ENCODE measurements around the gene SLC12A6. TPM values are rescaled to one million over a fixed set of nuclear protein-coding genes. Genes with fewer than 3 reads are reported as not detected.

Gene SLC12A6
- total and polyA plus RNA-seq, 2 of the 13 experiments (the other 11 are each of a cell fraction or from before 2014, with no cell fraction given) = 15.2 to 30.1 TPM

GRCh38 chr15:34342737-34343575, 5.4 kb upstream of the SLC12A6 start, which contains the start of the genes NOP10 and NUTM1 (continued):
- TF ChIP-seq, protein P1, sequence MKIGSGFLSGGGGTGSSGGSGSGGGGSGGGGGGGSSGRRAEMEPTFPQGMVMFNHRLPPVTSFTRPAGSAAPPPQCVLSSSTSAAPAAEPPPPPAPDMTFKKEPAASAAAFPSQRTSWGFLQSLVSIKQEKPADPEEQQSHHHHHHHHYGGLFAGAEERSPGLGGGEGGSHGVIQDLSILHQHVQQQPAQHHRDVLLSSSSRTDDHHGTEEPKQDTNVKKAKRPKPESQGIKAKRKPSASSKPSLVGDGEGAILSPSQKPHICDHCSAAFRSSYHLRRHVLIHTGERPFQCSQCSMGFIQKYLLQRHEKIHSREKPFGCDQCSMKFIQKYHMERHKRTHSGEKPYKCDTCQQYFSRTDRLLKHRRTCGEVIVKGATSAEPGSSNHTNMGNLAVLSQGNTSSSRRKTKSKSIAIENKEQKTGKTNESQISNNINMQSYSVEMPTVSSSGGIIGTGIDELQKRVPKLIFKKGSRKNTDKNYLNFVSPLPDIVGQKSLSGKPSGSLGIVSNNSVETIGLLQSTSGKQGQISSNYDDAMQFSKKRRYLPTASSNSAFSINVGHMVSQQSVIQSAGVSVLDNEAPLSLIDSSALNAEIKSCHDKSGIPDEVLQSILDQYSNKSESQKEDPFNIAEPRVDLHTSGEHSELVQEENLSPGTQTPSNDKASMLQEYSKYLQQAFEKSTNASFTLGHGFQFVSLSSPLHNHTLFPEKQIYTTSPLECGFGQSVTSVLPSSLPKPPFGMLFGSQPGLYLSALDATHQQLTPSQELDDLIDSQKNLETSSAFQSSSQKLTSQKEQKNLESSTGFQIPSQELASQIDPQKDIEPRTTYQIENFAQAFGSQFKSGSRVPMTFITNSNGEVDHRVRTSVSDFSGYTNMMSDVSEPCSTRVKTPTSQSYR (CRISPR knock-in tag; IDR thresholded peaks at IDR 0.05; ENCODE audit: borderline replicate concordance) = peak; percentile 52; the same call in 1 of the 2 replicates
- TF ChIP-seq FOXO1 (CRISPR knock-in tag; IDR thresholded peaks at IDR 0.05) (peak; percentile 71), ZC3H13 (CRISPR knock-in tag; IDR thresholded peaks at IDR 0.05) (no peak), NCOA1 (CRISPR knock-in tag; IDR thresholded peaks at IDR 0.05) (no peak), TRIM22 (IDR thresholded peaks at IDR 0.05) (no peak), MATR3 (CRISPR knock-in tag; IDR thresholded peaks at IDR 0.05) (no peak), CCAR2 (optimal IDR thresholded peaks at IDR 0.05; ENCODE audit: low read depth, low read length) (no peak), ZNF350 (CRISPR knock-in tag; IDR thresholded peaks at IDR 0.05; ENCODE audit: borderline replicate concordance, low read depth) (peak; percentile 91), PREB (CRISPR knock-in tag; IDR thresholded peaks at IDR 0.05) (no peak), ZNF33B (CRISPR knock-in tag; IDR thresholded peaks at IDR 0.05) (no peak; the same call in 1 of the 2 replicates), ZNF383 (CRISPR knock-in tag; IDR thresholded peaks at IDR 0.05; ENCODE audit: borderline replicate concordance) (no peak), KLF12 (CRISPR knock-in tag; IDR thresholded peaks at IDR 0.05; ENCODE audit: borderline replicate concordance) (no peak), ZBTB7B (CRISPR knock-in tag; IDR thresholded peaks at IDR 0.05) (peak; percentile 65; the same call in 1 of the 2 replicates), TBP (CRISPR knock-in tag; IDR thresholded peaks at IDR 0.05) (no peak), ELK4 (CRISPR knock-in tag; IDR thresholded peaks at IDR 0.05; ENCODE audit: borderline replicate concordance) (no peak), PRDM15 (CRISPR knock-in tag; IDR thresholded peaks at IDR 0.05) (no peak), MTF1 (CRISPR knock-in tag; IDR thresholded peaks at IDR 0.05) (no peak)

Measured in HepG2 (cell line).